GM21576 (cell line): ENCODE results near the gene TRIP13.
"Not testable (repeated sequence)": the region's sequence is repeated elsewhere in the genome, so short reads cannot be mapped to it uniquely, and the experiment has no call there.

Source experiments
- ATAC-seq: cut with Tn5 transposase; IDR thresholded peaks from one replicate; pipeline ENCODE4 v1.9.1; 2021; ENCODE audit warnings: mild to moderate bottlenecking, moderate library complexity; ENCODE audit not compliant: unreplicated experiment

Gene TRIP13

DNA sequence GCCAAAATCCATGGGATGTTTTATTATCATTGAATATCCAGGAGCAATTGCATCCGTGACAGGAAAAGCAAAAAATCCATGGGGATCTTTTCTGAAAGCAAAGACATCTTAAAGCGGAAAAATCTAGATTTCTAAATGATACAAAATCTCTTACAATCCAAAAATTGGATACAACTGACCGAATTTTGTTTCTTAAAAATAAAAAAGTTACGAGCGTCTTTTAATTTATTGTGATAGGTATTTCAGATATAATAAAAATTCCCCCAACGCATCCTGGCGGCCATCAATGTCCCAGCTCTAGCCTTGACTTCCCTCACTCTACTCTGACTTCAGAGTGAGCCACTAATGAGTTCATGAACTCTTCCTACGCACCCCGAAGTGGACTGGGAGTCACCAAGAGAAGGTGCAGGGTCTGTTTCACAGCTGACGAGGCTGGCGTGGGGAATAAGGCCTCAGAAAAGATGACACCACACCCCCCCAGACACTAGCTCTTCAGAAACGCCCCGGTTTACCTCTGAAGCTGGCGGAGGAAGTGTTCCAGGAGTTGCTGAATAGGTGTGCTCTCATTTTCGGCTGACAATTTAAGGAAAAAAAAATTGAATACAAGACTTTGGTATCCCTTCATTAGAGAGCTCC, 3.5 kb upstream of the TRIP13 start:
- ATAC-seq, result no peak

DNA sequence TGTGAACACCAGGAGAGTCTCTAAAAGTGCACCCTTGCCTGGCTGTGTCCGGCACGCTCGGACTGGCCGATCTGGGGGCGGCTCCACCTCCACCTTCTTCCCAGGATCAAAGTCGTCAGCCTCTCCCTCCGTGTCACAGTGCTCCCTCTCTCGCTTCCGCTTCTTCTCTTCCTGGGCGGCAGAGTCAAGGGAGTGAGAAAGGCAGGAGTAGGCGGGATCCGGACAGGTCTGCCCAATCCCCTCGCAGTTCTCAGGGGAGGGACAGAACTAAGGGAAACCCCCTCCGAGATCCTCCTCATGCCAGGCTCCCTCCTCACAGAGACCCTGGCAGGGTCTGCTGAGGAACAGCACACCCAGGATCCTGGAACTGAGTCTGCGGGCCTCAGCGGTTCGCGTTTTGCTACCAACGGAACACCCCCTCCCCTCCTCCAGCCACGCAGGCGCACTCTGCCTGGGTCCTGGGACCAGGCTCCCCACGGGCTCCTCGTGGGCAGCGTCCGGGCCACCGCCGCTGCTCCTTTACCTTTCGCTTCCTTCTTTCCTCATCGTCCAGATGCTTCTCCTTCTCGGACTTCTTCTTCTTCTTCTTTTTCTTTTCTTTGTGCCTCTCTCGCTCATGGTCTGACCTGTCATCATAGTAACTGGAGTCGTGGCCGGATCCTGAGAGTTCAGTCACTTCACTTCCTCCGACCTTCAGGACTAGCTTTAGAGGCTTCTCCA, 1.4 kb upstream of the TRIP13 start:
- ATAC-seq, result no peak

DNA sequence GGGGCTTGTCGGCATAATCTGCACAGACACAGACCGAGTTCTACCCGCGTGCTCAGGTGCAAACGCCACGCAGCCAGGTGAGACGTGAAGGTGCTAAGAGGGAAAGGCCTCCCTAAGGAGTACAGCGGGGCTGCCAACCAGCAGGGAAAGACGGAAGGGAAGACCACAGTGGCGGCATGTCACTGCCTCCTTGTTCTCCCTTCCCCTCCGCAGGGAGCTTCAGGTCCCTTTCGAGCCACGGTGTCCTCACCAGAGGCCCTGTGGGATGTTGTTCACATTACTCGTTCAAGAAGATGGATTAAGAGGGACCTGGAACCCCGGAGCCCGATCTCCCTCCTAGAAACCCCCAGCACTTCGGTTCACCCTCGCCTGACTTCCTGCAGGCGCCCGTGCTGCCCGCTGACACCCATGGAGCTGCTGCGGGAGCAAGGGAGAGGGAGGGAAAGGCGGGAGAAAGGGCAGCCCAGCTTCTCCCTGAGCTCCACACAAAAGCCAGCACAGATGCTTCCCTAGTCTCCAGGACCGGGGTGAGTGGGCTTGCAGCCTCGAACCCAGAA, 769 bp upstream of the TRIP13 start:
- peak; percentile 8 for ATAC-seq

DNA sequence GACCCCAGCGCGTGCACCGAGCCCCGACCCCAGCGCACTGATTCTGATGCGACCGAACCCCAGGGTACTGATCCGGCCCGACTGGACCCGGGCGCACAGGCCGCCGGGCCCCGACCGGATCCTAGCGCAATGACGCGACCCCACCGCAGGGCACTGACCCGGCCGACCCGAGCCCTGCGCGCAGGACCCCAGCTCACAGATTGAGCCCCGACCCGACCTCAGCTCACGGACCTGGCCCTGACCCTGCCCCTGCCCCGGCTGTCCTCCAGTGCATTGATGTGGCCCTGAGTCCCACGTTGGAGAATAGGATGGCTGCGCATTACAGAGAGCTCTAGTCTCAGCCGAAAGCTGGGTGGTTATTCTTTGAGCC, 438 bp downstream of the TRIP13 start:
- ATAC-seq, result no peak

DNA sequence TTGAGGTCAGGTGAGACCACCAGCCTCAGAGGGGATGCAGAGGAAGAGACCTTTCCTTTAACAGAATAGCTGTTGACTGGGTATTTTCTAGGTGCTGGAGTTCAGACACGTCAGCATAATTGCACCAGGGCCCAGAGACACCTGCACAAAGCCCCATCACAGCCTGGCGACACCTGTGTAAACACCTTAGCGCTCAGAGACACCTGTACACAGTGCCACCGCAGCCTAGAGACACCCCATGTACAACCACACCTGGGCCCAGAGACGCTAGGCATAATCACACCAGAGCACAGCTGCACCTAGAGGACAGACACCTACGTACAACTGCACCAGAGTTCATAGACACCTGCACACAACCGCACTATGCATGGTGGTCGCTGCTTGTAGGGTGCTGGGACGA, 1.0 kb downstream of the TRIP13 start:
- no peak for ATAC-seq

DNA sequence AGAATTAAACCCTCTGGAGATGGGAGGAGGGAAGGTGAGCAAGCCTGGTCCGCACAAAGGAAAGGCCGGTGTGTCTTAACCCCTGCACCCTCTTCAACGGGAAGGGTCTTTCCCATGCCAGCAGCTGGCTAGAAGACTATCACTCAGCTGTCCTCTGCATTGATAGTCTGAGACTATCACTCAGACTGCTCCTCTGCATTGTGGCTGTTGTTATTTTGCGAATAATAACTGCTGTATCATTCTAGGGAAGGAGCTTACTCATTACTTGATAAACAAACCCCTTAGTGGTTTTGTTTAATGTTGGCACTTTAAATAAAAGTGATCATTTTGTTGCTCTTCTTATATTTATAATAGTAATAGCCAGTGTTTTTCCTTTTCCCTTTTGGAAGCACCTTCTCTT, 8.1 kb downstream of the TRIP13 start:
- ATAC-seq, result no peak

DNA sequence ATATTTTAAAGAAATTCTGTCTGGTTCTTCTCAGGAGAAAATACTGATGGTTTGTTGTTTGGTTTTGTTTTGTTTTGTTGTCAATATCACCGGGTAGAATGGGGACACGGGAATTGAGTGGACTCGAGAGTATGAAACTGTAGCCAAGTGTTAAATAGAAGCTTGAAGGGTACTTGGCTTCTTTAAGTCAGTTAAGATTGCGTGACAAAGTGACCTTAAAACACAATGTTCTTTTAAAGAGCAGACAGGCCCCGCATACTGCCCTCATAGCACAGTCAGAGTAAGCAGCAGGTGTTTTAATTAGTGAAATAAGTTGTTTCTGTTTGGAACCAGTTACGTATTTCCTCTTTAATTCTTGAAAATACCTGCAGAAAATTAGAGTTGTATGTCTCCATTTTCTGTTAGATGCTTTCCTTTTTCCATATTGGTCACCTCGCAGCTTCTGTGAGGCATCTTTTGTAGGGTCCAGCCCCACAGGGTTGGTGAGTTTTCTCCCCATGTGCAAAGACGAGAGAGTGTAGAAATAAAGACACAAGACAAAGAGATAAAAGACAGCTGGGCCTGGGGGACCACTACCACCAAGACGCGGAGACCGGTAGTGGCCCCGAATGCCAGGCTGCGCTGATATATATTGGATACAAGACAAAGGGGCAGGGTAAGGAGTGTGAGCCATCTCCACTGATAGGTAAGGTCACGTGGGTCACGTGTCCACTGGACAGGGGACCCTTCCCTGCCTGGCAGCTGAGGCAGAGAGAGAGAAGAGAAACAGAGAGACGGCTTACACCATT, 9.6 kb downstream of the TRIP13 start:
- no peak for ATAC-seq

DNA sequence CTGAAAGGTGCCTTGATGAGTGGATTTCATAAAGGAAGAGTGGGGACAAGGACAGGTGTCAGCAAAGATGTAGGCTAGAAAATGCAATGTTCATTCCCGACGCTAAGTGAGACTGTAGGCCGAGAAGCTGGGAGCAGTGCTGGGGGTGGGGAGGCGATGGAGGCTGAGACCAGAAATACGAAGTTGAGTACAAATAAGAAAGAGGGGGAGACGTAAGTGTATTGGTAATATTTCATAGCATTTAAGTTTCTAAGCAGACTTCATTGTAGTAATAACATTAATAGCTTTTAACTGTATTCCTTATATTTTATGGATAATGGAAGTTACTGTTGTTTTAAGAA, 11.0 kb downstream of the TRIP13 start:
- ATAC-seq, result no peak

DNA sequence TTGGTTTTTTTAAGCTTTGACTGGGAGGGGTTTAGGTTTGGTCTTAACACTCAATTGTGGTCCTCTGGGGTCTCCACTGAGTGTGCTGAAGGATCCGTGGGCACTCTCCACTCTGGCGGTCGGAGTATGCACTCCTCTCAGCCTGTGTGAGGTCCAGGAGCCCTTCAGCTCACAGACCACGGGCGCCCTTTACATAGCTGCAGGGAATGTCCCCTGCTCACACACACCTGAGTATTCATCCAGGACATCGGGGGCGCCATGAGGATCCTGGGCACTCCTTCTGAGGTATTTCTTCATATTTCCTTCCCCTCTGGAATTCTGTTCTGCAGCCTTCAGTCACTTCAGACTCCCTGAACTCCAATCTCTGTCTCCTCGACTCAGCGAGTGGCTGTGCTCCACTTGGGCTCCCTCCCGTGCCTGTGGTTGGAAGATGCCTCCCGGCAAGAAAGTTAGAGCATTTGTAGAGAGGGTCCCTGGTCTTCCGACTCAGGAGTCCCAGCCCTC, 12.5 kb downstream of the TRIP13 start:
- no peak for ATAC-seq

DNA sequence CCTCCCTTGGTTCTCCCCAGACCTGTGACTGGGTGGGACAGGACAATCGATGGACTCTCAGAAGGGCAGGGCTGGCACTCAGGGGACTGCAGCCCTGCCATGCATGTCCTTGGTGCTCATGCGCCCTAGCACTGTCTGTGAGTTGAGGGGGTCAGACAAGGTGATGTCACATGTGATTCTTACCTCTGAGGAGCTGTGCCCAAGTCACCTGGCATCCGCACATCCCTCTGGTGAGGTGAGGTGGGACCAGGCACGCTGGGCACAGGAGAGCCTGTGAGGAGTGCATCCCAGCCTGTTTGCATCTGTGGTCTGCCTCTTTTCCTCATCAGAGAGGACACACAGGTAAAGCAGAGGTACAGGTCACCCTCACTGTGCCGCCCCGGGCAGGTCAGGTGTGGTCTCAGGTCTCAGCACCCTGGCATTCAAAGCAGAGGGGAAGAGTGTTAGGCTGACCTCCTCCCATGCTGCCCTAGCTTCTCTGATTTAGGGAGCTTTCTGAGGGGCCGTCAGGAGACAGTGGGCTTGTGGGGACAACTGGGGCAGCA, 14.8 kb downstream of the TRIP13 start:
- no peak for ATAC-seq

DNA sequence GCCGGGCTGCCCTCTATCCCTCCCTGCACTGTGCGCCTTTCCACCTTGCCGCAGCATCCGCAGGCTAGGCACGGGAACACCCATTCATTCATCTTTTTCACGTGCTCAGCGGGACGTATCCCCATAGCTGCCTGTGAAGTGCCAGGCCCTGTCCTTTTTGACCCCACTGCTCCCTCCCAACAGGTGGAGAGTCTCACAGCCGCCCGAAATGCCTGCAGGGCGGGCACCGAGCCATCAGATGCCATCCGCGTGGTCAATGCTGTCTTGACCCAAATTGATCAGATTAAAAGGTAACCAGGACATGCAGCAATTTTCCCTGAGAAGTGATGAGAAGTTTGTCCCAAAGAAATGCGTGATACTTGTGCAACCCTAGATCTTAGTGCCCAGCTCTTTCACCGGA, 15.5 kb downstream of the TRIP13 start:
- no peak for ATAC-seq

DNA sequence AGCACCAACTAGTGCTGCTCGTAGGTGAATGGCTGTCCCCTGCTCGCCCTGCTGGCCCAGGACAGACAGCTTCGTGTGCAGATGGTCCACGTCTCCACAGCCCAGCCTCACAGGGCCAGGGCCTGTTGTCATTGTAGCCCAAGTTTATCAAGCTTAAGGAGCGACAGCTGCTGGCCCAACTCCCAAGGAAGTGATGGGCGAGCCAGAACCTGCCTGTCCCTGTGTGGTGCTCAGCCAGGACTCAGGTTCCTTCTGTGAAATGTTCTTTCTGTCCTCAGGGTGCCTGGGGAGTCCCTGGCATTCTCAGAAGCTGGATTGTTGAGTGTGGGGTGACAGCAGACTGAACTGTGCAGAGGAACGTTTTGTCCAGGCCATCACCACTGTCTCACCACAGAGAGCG, 16.4 kb downstream of the TRIP13 start:
- ATAC-seq, result no peak

DNA sequence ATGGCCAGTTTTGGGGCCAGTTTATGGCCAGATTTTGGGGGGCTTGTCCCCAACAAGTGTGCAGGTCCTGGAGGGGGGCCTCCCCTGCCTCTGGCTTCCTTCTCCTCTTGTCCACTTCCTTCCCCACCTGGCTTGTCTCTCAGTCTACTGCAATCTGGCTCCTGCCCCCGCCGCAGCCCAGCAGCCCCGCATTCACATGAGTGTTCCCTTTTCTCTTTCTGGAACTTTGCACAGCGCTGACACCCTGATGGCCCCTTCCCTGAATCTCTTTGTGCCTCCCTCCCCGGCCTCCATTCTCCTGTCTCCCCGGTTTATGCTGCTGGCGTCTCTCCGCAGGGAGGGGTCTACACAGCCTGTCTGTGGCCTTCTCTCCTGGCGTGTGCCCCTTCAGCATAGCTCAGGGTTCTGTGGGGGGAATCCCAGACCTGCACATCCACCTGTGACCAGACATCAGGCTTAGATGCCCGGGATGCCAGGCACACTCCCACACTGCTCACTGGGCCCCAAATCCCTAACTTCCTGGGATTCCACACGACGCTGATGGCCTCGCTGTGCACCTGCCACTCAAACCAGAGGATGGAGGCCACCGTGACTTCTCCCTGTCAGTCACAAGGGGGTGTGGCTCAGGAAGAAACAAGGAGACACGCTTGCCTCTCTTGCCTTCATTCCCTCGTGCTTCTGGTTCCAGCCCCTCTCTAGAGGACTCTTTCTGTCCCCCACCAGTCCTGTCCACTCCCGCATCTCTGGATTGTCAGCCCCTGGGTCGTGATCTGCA, 17.5 kb downstream of the TRIP13 start:
- ATAC-seq, result no peak

DNA sequence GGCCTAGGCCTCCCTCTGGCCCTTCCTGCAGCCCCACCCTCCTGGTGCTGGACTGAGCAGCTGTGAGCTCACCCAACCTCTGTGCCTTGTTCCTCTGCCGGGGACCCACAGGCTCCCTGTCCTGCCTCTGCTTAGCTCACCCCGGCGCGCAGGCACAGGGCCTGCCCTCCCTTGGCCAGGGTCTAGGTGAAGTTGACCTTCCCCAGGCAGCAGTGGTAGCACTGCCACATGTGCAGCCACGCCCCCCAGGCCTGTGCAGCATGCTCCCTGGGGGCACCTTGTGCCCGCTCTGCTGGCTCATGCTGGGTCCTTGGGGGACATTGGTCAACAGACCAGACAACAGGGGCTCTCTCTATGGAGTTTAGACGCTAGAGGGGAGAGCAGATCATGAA, 18.1 kb downstream of the TRIP13 start:
- no peak for ATAC-seq

DNA sequence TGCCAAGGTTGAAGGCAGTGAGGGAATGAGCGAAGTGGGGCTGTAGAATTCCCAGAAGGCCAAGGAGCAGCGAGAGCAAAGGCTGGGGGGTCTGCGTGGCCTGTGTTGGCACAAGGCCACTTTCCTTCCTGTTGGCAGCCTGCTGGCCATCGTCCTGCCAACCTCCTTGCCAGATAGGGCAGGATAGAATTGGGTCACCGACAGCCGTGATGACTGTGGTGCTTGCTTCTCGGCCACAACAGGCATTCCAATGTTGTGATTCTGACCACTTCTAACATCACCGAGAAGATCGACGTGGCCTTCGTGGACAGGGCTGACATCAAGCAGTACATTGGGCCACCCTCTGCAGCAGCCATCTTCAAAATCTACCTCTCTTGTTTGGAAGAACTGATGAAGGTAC, 18.9 kb downstream of the TRIP13 start:
- ATAC-seq, result no peak

DNA sequence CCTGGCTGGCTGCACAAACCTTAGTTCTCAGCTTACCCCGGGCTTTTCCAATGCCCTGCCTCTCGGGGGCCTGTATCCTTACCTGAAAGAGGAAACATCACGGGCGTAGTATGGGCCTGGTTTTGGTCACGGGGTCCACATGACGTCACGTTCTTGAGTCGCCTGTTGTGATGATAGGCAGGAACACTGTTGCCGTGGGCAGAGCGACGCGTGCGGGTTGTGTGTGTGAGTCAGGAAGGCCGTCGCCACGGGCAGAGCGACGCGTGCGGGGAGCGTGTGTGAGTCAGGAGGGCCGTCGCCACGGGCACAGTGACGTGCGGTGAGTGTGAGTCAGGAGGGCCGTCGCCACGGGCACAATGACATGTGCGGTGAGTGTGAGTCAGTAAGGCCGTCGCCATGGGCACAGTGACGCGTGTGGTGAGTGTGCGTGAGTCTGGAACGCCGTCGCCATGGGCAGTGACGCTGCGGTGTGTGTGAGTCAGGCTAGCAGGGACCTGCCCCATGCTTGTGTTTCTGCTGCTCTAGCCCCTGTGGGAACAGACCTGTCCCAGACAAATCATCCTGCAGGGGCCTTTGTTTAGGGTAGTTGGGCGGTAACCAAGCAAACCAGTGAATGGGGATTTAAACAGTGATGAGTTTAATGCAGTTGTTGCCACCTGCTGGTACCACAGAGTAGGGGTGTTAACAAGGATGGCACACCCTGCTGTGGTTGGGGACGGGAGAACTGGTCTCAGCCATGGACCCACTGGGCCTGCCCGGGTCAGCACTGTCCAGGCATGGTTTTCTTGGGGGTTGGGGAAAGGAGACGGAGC, 19.8 kb downstream of the TRIP13 start:
- no peak for ATAC-seq

DNA sequence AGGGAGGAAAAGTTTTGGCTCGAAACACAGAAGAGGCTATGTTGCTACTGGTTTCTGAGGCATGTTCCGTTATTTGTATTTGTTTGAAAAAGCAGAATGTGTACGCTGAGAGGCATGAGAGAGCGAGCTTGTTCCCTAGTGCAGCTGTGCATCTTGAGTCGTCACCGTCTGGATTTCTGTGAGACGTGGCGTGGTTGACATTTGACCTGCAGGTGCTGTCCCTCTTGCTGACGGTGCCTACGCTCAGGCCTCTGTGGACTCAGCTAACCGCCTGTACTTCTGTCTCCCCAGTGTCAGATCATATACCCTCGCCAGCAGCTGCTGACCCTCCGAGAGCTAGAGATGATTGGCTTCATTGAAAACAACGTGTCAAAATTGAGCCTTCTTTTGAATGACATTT, 21.5 kb downstream of the TRIP13 start:
- ATAC-seq, result no peak

DNA sequence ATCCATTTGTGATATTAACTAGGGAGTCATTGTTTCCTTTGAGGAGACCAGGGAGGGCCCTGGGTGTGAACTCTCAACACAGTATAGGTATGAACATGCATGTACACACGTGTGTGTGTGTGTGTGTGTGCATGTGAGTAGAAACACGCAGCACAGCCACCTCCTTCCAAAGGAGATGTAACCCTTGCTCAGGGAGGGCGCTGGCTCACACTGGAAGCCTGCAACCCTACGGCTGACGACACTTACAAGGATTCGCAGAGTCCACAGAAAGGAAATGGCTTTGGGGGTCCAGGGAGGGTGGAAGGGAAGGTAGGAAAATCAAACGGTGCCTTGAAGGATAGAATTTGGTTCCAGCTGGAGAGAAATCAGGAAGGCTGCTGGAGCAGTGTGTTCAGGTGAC, 21.9 kb downstream of the TRIP13 start:
- ATAC-seq, result no peak

DNA sequence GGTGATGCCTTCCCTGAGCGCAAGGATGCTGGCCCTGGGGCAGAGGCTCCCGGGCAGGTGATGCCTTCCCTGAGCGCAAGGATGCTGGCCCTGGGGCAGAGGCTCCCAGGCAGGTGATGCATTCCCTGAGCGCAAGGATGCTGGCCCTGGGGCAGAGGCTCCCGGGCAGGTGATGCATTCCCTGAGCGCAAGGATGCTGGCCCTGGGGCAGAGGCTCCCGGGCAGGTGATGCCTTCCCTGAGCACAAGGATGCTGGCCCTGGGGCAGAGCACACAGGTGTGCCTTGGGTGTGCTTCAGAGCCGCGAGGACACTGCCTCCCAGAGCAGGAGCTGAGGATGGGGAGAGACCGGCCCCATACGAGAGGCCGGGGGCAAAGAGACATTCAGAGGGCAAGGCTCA, 22.7 kb downstream of the TRIP13 start:
- ATAC-seq, result not testable (repeated sequence)

DNA sequence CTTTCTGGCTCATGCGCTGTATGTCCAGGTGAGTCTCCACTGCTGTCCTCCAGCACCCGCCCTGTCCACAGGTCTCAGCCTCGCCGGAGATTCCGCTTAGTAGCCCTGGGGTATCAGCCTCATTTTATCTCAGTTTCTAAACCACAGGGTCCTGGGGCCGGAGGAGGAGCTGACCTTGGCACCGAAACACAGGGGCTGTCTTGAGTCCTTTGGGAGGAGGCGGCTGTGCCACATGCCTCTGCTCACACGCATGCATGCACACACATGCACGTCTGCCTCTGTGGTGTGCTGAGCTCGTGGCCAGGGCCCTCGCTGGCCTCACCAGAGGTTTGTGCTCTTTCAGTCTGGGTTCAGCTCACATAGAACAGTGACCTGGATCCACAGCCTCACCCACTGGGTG, 23.3 kb downstream of the TRIP13 start:
- ATAC-seq, result no peak
